PC-9 (cell line): Measurements from ENCODE around the gene EPS8L3. TPM values are rescaled to one million over a fixed set of nuclear protein-coding genes. Genes with fewer than 3 reads are reported as not detected.

Experiments used
- BruUV-seq: library from RNA; stranded (reverse); fragments of 400-500 nt; replicated peaks from 2 replicates; lab custom pipeline; 2021; lab: Mats Ljungman, UMichigan
- CTCF ChIA-PET: fragments of 300-600 bp; sonication (Branson Sonifier 250); formaldehyde crosslinking; loops from one replicate; lab custom pipeline; 2022; ENCODE audit warnings: antibody characterized with exemption; lab: Charles Lee
- POLR2A ChIA-PET: fragments of 300-600 bp; sonication (Branson Sonifier 250); formaldehyde crosslinking; loops from one replicate; lab custom pipeline; 2022; ENCODE audit warnings: antibody characterized with exemption; ENCODE audit not compliant: unreplicated experiment; lab: Charles Lee
- DNase-seq, 2 experiments: peaks; one replicate each; pipeline versions ENCODE4 v3.0.0 to v3.0.0-alpha.2; 2015 to 2022; ENCODE audit warnings: mixed read lengths in 1 of 2
- H2AFZ ChIP-seq: fragments of 200-600 bp; sonication (generic); 2 replicates; pipeline ENCODE4 v1.8.1; 2017; ENCODE audit warnings: antibody characterized with exemption
- H3F3A ChIP-seq: fragments of 200-600 bp; sonication (generic); 2 replicates; pipeline ENCODE4 v1.8.1; 2017; ENCODE audit warnings: antibody characterized with exemption, mild to moderate bottlenecking, low read depth; ENCODE audit not compliant: insufficient read depth
- H3K27ac ChIP-seq: fragments of 200-600 bp; sonication (generic); 2 replicates; pipeline ENCODE4 v1.6.1; 2016; ENCODE audit warnings: mixed run types
- H3K27me3 ChIP-seq: fragments of 200-600 bp; sonication (generic); 2 replicates; pipeline ENCODE4 v1.6.1; 2016; ENCODE audit warnings: low read depth, mixed run types; ENCODE audit not compliant: insufficient read depth
- H3K36me3 ChIP-seq: fragments of 200-600 bp; sonication (generic); 2 replicates; pipeline ENCODE4 v1.6.1; 2016; ENCODE audit warnings: low read depth, mixed run types
- H3K4me1 ChIP-seq: fragments of 200-600 bp; sonication (generic); replicated peaks from 2 replicates; pipeline ENCODE4 v1.6.1; 2016; ENCODE audit warnings: mixed run types; ENCODE audit not compliant: insufficient read depth
- H3K4me2 ChIP-seq: fragments of 200-600 bp; sonication (generic); 2 replicates; pipeline ENCODE4 v1.6.1; 2017; ENCODE audit warnings: mixed run types
- H3K4me3 ChIP-seq: fragments of 200-600 bp; sonication (generic); 2 replicates; pipeline ENCODE4 v1.6.1; 2016; ENCODE audit warnings: mixed run types
- H3K79me2 ChIP-seq: fragments of 200-600 bp; sonication (generic); 2 replicates; pipeline ENCODE4 v1.6.1; 2017; ENCODE audit warnings: low read depth, mixed run types
- H3K9me2 ChIP-seq: fragments of 200-600 bp; sonication (generic); 2 replicates; pipeline ENCODE4 v1.8.1; 2017; ENCODE audit warnings: mild to moderate bottlenecking; ENCODE audit not compliant: insufficient read depth
- H3K9me3 ChIP-seq: fragments of 200-600 bp; sonication (generic); 2 replicates; pipeline ENCODE4 v1.8.1; 2016; ENCODE audit warnings: low read depth; ENCODE audit not compliant: insufficient read depth
- H4K20me1 ChIP-seq: fragments of 200-600 bp; sonication (generic); 2 replicates; pipeline ENCODE4 v1.8.1; 2017; ENCODE audit not compliant: insufficient read depth
- EZH2 ChIP-seq: fragments of 200-600 bp; sonication (generic); IDR thresholded peaks from 2 replicates; pipeline ENCODE4 v1.8.0; 2017; ENCODE audit warnings: antibody characterized with exemption, low read depth
- intact Hi-C: fragments of 100-400 bp; cut with micrococcal nuclease; formaldehyde crosslinking; loops from one replicate; pipeline ENCODE4 v1.10.0; 2022; ENCODE audit not compliant: unreplicated experiment
- total RNA-seq: library from RNA; stranded (reverse); gene quantifications from 2 replicates; pipeline ENCODE4 v1.2.3, GENCODE V29; 2021
- TF ChIP-seq, protein P1 (sequence below): fragments of 200-600 bp; sonication (generic); conservative IDR thresholded peaks from 2 replicates; pipeline ENCODE4 v1.6.1; 2017; ENCODE audit warnings: mixed run types, antibody characterized with exemption, mild to moderate bottlenecking, moderate library complexity

The EPS8L3 gene
- total RNA-seq, 1 experiment from 2014 or later = 1.2 TPM

DNA sequence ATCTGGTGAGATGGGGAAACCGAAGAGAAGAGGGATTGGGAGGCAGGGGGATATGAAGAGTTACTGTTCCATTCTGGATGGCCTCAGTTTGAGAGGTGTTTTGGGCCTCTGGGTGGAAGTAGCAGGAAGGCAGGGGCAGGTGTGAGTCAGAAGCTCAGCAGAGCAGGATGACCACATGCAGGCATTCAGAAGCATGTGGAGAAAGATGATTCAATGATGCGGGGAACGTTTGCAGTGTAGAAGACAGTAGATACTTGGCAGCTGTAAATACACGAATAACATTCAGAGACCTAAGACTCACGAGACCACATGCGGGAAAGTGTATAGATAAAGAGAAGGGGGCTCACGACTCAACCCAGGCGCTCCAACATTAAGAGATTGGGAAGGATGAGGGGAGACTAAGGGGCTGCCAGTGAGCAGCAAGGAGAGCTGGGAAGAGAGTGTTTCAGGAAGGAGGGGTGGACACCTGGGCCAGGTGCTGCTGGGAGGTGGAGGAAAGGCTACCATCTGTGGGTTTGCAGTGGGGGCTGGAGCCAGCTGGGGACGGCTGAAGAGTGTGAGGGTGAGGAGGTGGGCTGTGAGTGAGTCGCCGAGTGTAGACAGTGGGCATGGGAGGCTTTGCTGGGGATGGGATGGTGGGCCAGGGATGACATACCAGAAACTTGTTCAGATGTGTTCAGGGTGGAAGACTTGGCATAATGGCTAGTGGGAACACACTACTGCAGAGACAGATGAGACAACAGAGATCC, 5.8 kb upstream of the EPS8L3 start:
- POLR2A ChIA-PET = interaction anchor here (0.6 kb wide), 1 partner anchor 110 kb away, joined by 3 read pairs; no protein-coding TSS in a partner anchor
- no peak for TF ChIP-seq EZH2
- TF ChIP-seq, protein P1, sequence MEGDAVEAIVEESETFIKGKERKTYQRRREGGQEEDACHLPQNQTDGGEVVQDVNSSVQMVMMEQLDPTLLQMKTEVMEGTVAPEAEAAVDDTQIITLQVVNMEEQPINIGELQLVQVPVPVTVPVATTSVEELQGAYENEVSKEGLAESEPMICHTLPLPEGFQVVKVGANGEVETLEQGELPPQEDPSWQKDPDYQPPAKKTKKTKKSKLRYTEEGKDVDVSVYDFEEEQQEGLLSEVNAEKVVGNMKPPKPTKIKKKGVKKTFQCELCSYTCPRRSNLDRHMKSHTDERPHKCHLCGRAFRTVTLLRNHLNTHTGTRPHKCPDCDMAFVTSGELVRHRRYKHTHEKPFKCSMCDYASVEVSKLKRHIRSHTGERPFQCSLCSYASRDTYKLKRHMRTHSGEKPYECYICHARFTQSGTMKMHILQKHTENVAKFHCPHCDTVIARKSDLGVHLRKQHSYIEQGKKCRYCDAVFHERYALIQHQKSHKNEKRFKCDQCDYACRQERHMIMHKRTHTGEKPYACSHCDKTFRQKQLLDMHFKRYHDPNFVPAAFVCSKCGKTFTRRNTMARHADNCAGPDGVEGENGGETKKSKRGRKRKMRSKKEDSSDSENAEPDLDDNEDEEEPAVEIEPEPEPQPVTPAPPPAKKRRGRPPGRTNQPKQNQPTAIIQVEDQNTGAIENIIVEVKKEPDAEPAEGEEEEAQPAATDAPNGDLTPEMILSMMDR = no peak
- no peak overlapping the region for H3K4me3 ChIP-seq
- no peaks in the 10 kb centered on the region for H3K79me2 ChIP-seq
- H3K27me3 ChIP-seq = no peaks in the 10 kb centered on the region
- no peaks in the 10 kb centered on the region for H3K9me3 ChIP-seq
- no peak for DNase-seq
- intact Hi-C loops = loop anchor here (10.0 kb wide), 1 partner anchor 335 kb away; no protein-coding TSS in a partner anchor
- H3K36me3 ChIP-seq = no peaks in the 10 kb centered on the region
- no peak overlapping the region; the same call in 1 of the 2 replicates for H2AFZ ChIP-seq
- CTCF ChIA-PET = interaction anchor here (0.6 kb wide), 1 partner anchor 99 kb away, joined by 3 read pairs; no protein-coding TSS in a partner anchor
- no TSS peak for BruUV-seq
- H4K20me1 ChIP-seq = no peaks in the 10 kb centered on the region
- H3K9me2 ChIP-seq = no peaks in the 10 kb centered on the region
- H3F3A ChIP-seq = no peaks in the 10 kb centered on the region
- no peak overlapping the region for H3K4me2 ChIP-seq
- H3K27ac ChIP-seq = no peak overlapping the region
- peaks cover 13% of the 10 kb centered on the region for H3K4me1 ChIP-seq

DNA sequence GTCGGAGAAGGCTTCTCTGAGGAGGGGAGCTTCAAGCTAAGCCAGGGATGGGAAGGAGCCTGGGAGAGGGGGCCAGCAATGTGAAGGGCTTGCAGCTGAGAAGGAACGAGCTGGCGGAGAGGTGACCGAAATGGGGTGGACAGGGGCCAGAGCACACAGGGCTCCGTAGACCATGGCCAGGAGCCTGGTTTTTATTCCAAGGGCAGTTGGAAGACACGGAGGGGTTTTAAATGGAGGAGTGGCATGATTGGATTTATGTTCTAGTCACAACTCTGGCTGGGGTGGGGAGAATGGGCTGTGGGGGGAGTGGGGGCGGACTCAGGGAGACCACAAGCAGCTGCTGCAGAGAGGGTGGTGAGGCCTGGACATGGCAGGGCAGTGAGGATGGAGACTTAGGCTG, 5.1 kb upstream of the EPS8L3 start:
- H3K27ac ChIP-seq = no peak overlapping the region
- no TSS peak for BruUV-seq
- intact Hi-C loops = no loop called here
- no peak overlapping the region for H3K4me3 ChIP-seq
- no peaks in the 10 kb centered on the region for H3K9me3 ChIP-seq
- H3K36me3 ChIP-seq = no peaks in the 10 kb centered on the region
- H3K9me2 ChIP-seq = no peaks in the 10 kb centered on the region
- H4K20me1 ChIP-seq = no peaks in the 10 kb centered on the region
- no peak for TF ChIP-seq EZH2
- TF ChIP-seq, protein P1 = no peak
- DNase-seq = no peak
- no peak overlapping the region; the same call in 1 of the 2 replicates for H2AFZ ChIP-seq
- H3K27me3 ChIP-seq = no peaks in the 10 kb centered on the region
- H3K79me2 ChIP-seq = no peaks in the 10 kb centered on the region
- H3K4me1 ChIP-seq = peaks cover 11% of the 10 kb centered on the region
- POLR2A ChIA-PET = no interaction called here
- CTCF ChIA-PET = no interaction called here
- H3F3A ChIP-seq = no peaks in the 10 kb centered on the region
- H3K4me2 ChIP-seq = no peak overlapping the region

DNA sequence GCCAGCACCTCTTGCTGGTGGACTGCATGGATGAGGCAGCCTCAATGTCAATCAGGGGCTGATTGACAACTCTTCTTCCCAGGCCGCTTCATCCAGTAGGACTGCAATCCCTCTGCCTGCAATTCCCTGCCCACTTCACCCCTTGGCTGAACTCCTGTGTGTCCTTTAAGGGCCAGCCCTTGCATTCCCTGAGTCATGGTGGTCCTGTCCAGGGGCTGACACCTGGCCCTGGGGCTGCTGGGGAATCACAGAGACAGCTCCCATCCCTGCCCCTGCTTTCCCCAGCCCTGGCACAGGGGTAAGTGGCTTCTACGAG, 4.6 kb upstream of the EPS8L3 start:
- Histone ChIP-seq H3K4me1 (peaks cover 15% of the 10 kb centered on the region), H3K79me2 (no peaks in the 10 kb centered on the region), H3K4me3 (no peak overlapping the region), H3K36me3 (no peaks in the 10 kb centered on the region), H4K20me1 (no peaks in the 10 kb centered on the region), H3K9me2 (no peaks in the 10 kb centered on the region), H3K27ac (no peak overlapping the region), H2AFZ (no peak overlapping the region), H3K9me3 (no peaks in the 10 kb centered on the region), H3F3A (no peaks in the 10 kb centered on the region), H3K4me2 (no peak overlapping the region), H3K27me3 (no peaks in the 10 kb centered on the region)
- DNase-seq = no peak
- TF ChIP-seq EZH2 = no peak
- TF ChIP-seq, protein P1 = no peak
- POLR2A ChIA-PET = no interaction called here
- CTCF ChIA-PET = interaction anchor here (0.6 kb wide), 1 partner anchor 21 kb away, joined by 3 read pairs; no protein-coding TSS in a partner anchor
- BruUV-seq = no TSS peak
- intact Hi-C loops = no loop called here
